ENCODE results near the gene CEACAM5.

GRCh38 chr19:41767115-41767514 lies 58.7 kb downstream of the CEACAM5 start:
- TF ChIP-seq ELK4 (IDR thresholded peaks at IDR 0.05; ENCODE audit: borderline replicate concordance, low read depth, low read length) (no peak), HOXA7 (CRISPR knock-in tag; IDR thresholded peaks at IDR 0.05; ENCODE audit: borderline replicate concordance) (no peak), ZNF792 (tag by site-specific recombination; IDR thresholded peaks at IDR 0.05) (no peak), CTCF (tag by site-specific recombination; IDR thresholded peaks at IDR 0.05) (no peak)

All from HEK293 (cell line).